HEK293 (cell line): Measurements from ENCODE around the gene AMER3.
A peak's percentile ranks its signal among the peaks of the same experiment; 100 is the strongest.

Experiments used
- CTCF ChIA-PET: fragments of 350-600 bp; formaldehyde crosslinking; extraction: SDS; loops from one replicate; lab custom pipeline; 2021; ENCODE audit warnings: antibody characterized with exemption; lab: Yijun Ruan, JAX
- POLR2A ChIA-PET: fragments of 300-600 bp; formaldehyde crosslinking; extraction: SDS; loops from one replicate; lab custom pipeline; 2020; ENCODE audit warnings: antibody characterized with exemption, inconsistent platforms; lab: Yijun Ruan, JAX
- H3K27ac ChIP-seq: fragments of 200-500 bp; sonication (Bioruptor generic); 2 replicates; pipeline ENCODE4 v1.5.1; 2014; ENCODE audit warnings: low read depth, low read length, control low read depth, inconsistent platforms; ENCODE audit errors: extremely low read depth
- H3K36me3 ChIP-seq, 2 experiments: fragments of 200-500 bp in 1 of 2; sonication (Bioruptor generic) in 1 of 2; 1 replicate in 1 of 2; 2 replicates in 1 of 2; pipeline ENCODE4 v1.5.1; 2014 to 2017; ENCODE audit warnings: inconsistent platforms in 2 of 2, low read length in 2 of 2; ENCODE audit not compliant: control insufficient read depth in 2 of 2, insufficient read depth in 1 of 2
- H3K4me1 ChIP-seq: fragments of 200-500 bp; sonication (Bioruptor generic); 2 replicates; pipeline ENCODE4 v1.5.1; 2014; ENCODE audit warnings: mild to moderate bottlenecking, low read length, inconsistent platforms; ENCODE audit not compliant: control insufficient read depth, insufficient read depth
- H3K4me3 ChIP-seq: 2 replicates; pipeline ENCODE4 v1.5.1; 2011; ENCODE audit warnings: low read depth, mild to moderate bottlenecking, control low read depth, low read length, moderate library complexity
- H3K9me3 ChIP-seq: fragments of 200-500 bp; sonication (Bioruptor generic); 2 replicates; pipeline ENCODE4 v1.5.1; 2014; ENCODE audit warnings: low read depth, low read length, inconsistent platforms; ENCODE audit not compliant: control insufficient read depth, insufficient read depth
- HOXD13 ChIP-seq: sonication (generic); formaldehyde crosslinking; IDR thresholded peaks from 2 replicates; pipeline ENCODE4 v1.8.0; 2022; ENCODE audit warnings: missing genetic modification reagents, borderline replicate concordance
- KLF1 ChIP-seq: fragments of 450-650 bp; formaldehyde crosslinking; IDR thresholded peaks from 2 replicates; pipeline ENCODE4 v1.5.1; 2016; ENCODE audit warnings: missing biosample characterization, missing genetic modification characterization
- MYNN ChIP-seq: fragments of 450-650 bp; formaldehyde crosslinking; IDR thresholded peaks from 2 replicates; pipeline ENCODE4 v1.5.1; 2016; ENCODE audit warnings: missing biosample characterization, missing genetic modification characterization, borderline replicate concordance
- SETDB1 ChIP-seq: IDR thresholded peaks from one replicate; pipeline ENCODE4 v1.6.1; 2017; ENCODE audit warnings: mild to moderate bottlenecking, low read length, moderate library complexity, mixed read lengths; ENCODE audit not compliant: insufficient read length
- ZBTB21 ChIP-seq: fragments of 450-650 bp; formaldehyde crosslinking; IDR thresholded peaks from 2 replicates; pipeline ENCODE4 v1.5.1; 2017; ENCODE audit warnings: missing biosample characterization, missing genetic modification characterization
- ZEB2 ChIP-seq: fragments of 450-650 bp; formaldehyde crosslinking; IDR thresholded peaks from 2 replicates; pipeline ENCODE4 v1.5.1; 2016; ENCODE audit warnings: missing biosample characterization, missing genetic modification characterization
- ZFP3 ChIP-seq: fragments of 450-650 bp; formaldehyde crosslinking; IDR thresholded peaks from 2 replicates; pipeline ENCODE4 v1.5.1; 2016; ENCODE audit warnings: low read depth, missing biosample characterization, missing genetic modification characterization
- ZFP69B ChIP-seq: fragments of 450-650 bp; formaldehyde crosslinking; IDR thresholded peaks from 2 replicates; pipeline ENCODE4 v1.5.1; 2016; ENCODE audit warnings: missing biosample characterization, missing genetic modification characterization
- ZNF114 ChIP-seq: fragments of 450-650 bp; formaldehyde crosslinking; IDR thresholded peaks from 2 replicates; pipeline ENCODE4 v1.5.0; 2017; ENCODE audit warnings: missing biosample characterization, missing genetic modification characterization
- ZNF2 ChIP-seq: fragments of 450-650 bp; formaldehyde crosslinking; IDR thresholded peaks from 2 replicates; pipeline ENCODE4 v1.5.1; 2016; ENCODE audit warnings: missing biosample characterization, missing genetic modification characterization
- ZNF211 ChIP-seq: fragments of 450-650 bp; formaldehyde crosslinking; IDR thresholded peaks from 2 replicates; pipeline ENCODE4 v1.5.1; 2016; ENCODE audit warnings: low read depth, missing biosample characterization, missing genetic modification characterization
- ZNF221 ChIP-seq: fragments of 450-650 bp; formaldehyde crosslinking; IDR thresholded peaks from 2 replicates; pipeline ENCODE4 v1.5.1; 2017; ENCODE audit warnings: missing biosample characterization, missing genetic modification characterization, borderline replicate concordance
- ZNF24 ChIP-seq: fragments of 450-650 bp; formaldehyde crosslinking; IDR thresholded peaks from 2 replicates; pipeline ENCODE4 v1.5.1; 2016; ENCODE audit warnings: missing biosample characterization, missing genetic modification characterization
- ZNF654 ChIP-seq: fragments of 450-650 bp; formaldehyde crosslinking; IDR thresholded peaks from 2 replicates; pipeline ENCODE4 v1.5.1; 2016; ENCODE audit warnings: low read depth, missing biosample characterization, missing genetic modification characterization
- ZNF785 ChIP-seq: fragments of 450-650 bp; formaldehyde crosslinking; IDR thresholded peaks from 2 replicates; pipeline ENCODE4 v1.5.1; 2016; ENCODE audit warnings: missing biosample characterization, missing genetic modification characterization
- ZXDB ChIP-seq: fragments of 450-650 bp; formaldehyde crosslinking; IDR thresholded peaks from 2 replicates; pipeline ENCODE4 v1.5.1; 2016; ENCODE audit warnings: missing biosample characterization, missing genetic modification characterization
- TF ChIP-seq, protein P1 (sequence below): fragments of 450-650 bp; formaldehyde crosslinking; IDR thresholded peaks from 2 replicates; pipeline ENCODE4 v1.5.1; 2016; ENCODE audit warnings: missing biosample characterization, missing genetic modification characterization
- TF ChIP-seq, protein P2 (sequence below): fragments of 450-650 bp; IDR thresholded peaks from 2 replicates; pipeline ENCODE4 v1.5.1; 2018; ENCODE audit warnings: missing biosample characterization, missing genetic modification characterization
- TF ChIP-seq, protein P3 (sequence below): fragments of 450-650 bp; formaldehyde crosslinking; IDR thresholded peaks from 2 replicates; pipeline ENCODE4 v1.5.1; 2016; ENCODE audit warnings: missing biosample characterization, missing genetic modification characterization, borderline replicate concordance
- TF ChIP-seq, protein P4 (sequence below): fragments of 450-650 bp; formaldehyde crosslinking; conservative IDR thresholded peaks from 2 replicates; pipeline ENCODE4 v1.5.1; 2016; ENCODE audit warnings: low read depth, missing biosample characterization, missing genetic modification characterization
- TF ChIP-seq, protein P5 (sequence below): fragments of 450-650 bp; formaldehyde crosslinking; IDR thresholded peaks from 2 replicates; pipeline ENCODE4 v1.5.1; 2016; ENCODE audit warnings: missing biosample characterization, missing genetic modification characterization, low read depth
- TF ChIP-seq, protein P6 (sequence below): sonication (generic); formaldehyde crosslinking; IDR thresholded peaks from 2 replicates; pipeline ENCODE4 v1.8.1; 2022; ENCODE audit warnings: mild to moderate bottlenecking, moderate library complexity, missing genetic modification reagents

Gene AMER3

GRCh38 chr2:130720528-130720927, 34.8 kb upstream of the AMER3 start (continued):
- no peak for TF ChIP-seq ZEB2 (tag by site-specific recombination)
- TF ChIP-seq ZNF221 (tag by site-specific recombination), result no peak
- TF ChIP-seq ZNF2 (tag by site-specific recombination), result no peak
- TF ChIP-seq, all 188 proteins: peak for 0

- H3K4me1 ChIP-seq, result 0 out of 2 replicates have a peak, but pooled peaks cover 2% of the 10 kb centered on the region
- H3K36me3 ChIP-seq, result no peaks in the 10 kb centered on the region
- H3K4me3 ChIP-seq, result no peak overlapping the region
- POLR2A ChIA-PET, result no interaction called here
- CTCF ChIA-PET, result no interaction called here
- H3K9me3 ChIP-seq, result no peaks in the 10 kb centered on the region
- H3K27ac ChIP-seq, result no peak overlapping the region
- TF ChIP-seq MYNN (tag by site-specific recombination) (no peak), ZXDB (tag by site-specific recombination) (no peak), HOXD13 (CRISPR knock-in tag) (no peak), ZNF785 (tag by site-specific recombination) (no peak), KLF1 (tag by site-specific recombination) (no peak), ZNF114 (tag by site-specific recombination) (no peak), ZNF211 (no peak), ZNF24 (no peak), SETDB1 (no peak), ZFP3 (tag by site-specific recombination) (no peak), ZBTB21 (tag by site-specific recombination) (no peak), ZFP69B (tag by site-specific recombination) (no peak), ZNF654 (no peak)
- TF ChIP-seq, protein P1, sequence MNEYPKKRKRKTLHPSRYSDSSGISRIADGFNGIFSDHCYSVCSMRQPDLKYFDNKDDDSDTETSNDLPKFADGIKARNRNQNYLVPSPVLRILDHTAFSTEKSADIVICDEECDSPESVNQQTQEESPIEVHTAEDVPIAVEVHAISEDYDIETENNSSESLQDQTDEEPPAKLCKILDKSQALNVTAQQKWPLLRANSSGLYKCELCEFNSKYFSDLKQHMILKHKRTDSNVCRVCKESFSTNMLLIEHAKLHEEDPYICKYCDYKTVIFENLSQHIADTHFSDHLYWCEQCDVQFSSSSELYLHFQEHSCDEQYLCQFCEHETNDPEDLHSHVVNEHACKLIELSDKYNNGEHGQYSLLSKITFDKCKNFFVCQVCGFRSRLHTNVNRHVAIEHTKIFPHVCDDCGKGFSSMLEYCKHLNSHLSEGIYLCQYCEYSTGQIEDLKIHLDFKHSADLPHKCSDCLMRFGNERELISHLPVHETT, result no peak
- TF ChIP-seq, protein P2, sequence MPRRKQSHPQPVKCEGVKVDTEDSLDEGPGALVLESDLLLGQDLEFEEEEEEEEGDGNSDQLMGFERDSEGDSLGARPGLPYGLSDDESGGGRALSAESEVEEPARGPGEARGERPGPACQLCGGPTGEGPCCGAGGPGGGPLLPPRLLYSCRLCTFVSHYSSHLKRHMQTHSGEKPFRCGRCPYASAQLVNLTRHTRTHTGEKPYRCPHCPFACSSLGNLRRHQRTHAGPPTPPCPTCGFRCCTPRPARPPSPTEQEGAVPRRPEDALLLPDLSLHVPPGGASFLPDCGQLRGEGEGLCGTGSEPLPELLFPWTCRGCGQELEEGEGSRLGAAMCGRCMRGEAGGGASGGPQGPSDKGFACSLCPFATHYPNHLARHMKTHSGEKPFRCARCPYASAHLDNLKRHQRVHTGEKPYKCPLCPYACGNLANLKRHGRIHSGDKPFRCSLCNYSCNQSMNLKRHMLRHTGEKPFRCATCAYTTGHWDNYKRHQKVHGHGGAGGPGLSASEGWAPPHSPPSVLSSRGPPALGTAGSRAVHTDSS (tag by site-specific recombination), result peak; percentile 87
- TF ChIP-seq, protein P3, sequence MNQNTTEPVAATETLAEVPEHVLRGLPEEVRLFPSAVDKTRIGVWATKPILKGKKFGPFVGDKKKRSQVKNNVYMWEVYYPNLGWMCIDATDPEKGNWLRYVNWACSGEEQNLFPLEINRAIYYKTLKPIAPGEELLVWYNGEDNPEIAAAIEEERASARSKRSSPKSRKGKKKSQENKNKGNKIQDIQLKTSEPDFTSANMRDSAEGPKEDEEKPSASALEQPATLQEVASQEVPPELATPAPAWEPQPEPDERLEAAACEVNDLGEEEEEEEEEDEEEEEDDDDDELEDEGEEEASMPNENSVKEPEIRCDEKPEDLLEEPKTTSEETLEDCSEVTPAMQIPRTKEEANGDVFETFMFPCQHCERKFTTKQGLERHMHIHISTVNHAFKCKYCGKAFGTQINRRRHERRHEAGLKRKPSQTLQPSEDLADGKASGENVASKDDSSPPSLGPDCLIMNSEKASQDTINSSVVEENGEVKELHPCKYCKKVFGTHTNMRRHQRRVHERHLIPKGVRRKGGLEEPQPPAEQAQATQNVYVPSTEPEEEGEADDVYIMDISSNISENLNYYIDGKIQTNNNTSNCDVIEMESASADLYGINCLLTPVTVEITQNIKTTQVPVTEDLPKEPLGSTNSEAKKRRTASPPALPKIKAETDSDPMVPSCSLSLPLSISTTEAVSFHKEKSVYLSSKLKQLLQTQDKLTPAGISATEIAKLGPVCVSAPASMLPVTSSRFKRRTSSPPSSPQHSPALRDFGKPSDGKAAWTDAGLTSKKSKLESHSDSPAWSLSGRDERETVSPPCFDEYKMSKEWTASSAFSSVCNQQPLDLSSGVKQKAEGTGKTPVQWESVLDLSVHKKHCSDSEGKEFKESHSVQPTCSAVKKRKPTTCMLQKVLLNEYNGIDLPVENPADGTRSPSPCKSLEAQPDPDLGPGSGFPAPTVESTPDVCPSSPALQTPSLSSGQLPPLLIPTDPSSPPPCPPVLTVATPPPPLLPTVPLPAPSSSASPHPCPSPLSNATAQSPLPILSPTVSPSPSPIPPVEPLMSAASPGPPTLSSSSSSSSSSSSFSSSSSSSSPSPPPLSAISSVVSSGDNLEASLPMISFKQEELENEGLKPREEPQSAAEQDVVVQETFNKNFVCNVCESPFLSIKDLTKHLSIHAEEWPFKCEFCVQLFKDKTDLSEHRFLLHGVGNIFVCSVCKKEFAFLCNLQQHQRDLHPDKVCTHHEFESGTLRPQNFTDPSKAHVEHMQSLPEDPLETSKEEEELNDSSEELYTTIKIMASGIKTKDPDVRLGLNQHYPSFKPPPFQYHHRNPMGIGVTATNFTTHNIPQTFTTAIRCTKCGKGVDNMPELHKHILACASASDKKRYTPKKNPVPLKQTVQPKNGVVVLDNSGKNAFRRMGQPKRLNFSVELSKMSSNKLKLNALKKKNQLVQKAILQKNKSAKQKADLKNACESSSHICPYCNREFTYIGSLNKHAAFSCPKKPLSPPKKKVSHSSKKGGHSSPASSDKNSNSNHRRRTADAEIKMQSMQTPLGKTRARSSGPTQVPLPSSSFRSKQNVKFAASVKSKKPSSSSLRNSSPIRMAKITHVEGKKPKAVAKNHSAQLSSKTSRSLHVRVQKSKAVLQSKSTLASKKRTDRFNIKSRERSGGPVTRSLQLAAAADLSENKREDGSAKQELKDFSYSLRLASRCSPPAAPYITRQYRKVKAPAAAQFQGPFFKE (tag by site-specific recombination), result 0 out of 2 replicates have a peak, but pooled peaks have one; percentile 22
- TF ChIP-seq, protein P4, sequence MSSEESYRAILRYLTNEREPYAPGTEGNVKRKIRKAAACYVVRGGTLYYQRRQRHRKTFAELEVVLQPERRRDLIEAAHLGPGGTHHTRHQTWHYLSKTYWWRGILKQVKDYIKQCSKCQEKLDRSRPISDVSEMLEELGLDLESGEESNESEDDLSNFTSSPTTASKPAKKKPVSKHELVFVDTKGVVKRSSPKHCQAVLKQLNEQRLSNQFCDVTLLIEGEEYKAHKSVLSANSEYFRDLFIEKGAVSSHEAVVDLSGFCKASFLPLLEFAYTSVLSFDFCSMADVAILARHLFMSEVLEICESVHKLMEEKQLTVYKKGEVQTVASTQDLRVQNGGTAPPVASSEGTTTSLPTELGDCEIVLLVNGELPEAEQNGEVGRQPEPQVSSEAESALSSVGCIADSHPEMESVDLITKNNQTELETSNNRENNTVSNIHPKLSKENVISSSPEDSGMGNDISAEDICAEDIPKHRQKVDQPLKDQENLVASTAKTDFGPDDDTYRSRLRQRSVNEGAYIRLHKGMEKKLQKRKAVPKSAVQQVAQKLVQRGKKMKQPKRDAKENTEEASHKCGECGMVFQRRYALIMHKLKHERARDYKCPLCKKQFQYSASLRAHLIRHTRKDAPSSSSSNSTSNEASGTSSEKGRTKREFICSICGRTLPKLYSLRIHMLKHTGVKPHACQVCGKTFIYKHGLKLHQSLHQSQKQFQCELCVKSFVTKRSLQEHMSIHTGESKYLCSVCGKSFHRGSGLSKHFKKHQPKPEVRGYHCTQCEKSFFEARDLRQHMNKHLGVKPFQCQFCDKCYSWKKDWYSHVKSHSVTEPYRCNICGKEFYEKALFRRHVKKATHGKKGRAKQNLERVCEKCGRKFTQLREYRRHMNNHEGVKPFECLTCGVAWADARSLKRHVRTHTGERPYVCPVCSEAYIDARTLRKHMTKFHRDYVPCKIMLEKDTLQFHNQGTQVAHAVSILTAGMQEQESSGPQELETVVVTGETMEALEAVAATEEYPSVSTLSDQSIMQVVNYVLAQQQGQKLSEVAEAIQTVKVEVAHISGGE (tag by site-specific recombination), result no peak
- TF ChIP-seq, protein P5, sequence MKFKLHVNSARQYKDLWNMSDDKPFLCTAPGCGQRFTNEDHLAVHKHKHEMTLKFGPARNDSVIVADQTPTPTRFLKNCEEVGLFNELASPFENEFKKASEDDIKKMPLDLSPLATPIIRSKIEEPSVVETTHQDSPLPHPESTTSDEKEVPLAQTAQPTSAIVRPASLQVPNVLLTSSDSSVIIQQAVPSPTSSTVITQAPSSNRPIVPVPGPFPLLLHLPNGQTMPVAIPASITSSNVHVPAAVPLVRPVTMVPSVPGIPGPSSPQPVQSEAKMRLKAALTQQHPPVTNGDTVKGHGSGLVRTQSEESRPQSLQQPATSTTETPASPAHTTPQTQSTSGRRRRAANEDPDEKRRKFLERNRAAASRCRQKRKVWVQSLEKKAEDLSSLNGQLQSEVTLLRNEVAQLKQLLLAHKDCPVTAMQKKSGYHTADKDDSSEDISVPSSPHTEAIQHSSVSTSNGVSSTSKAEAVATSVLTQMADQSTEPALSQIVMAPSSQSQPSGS (tag by site-specific recombination), result peak; percentile 56; the same call in 1 of the 2 replicates
- TF ChIP-seq, protein P6, sequence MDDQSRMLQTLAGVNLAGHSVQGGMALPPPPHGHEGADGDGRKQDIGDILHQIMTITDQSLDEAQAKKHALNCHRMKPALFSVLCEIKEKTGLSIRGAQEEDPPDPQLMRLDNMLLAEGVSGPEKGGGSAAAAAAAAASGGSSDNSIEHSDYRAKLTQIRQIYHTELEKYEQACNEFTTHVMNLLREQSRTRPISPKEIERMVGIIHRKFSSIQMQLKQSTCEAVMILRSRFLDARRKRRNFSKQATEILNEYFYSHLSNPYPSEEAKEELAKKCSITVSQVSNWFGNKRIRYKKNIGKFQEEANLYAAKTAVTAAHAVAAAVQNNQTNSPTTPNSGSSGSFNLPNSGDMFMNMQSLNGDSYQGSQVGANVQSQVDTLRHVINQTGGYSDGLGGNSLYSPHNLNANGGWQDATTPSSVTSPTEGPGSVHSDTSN (CRISPR knock-in tag), result no peak
Measured at GRCh38 chr2:130724455-130724854, 30.9 kb upstream of the AMER3 start.
